H1 (cell line): ENCODE results near the gene CTH. TPM values are rescaled to one million over a fixed set of nuclear protein-coding genes. Genes with fewer than 3 reads are reported as not detected.

Source experiments
- CTCF ChIA-PET: fragments of 300-600 bp; sonication (Branson Sonifier 250); formaldehyde crosslinking; loops from one replicate; lab custom pipeline; 2021; ENCODE audit not compliant: partially characterized antibody; lab: Charles Lee
- POLR2A ChIA-PET: fragments of 300-600 bp; sonication (Branson Sonifier 250); formaldehyde crosslinking; loops from one replicate; lab custom pipeline; 2021; ENCODE audit warnings: inconsistent platforms; ENCODE audit not compliant: partially characterized antibody; lab: Charles Lee
- DNase-seq, 2 experiments: peaks; one replicate each; pipeline versions ENCODE4 v3.0.0 to v3.0.0-alpha.2; 2010 to 2022; ENCODE audit warnings: low spot score in 2 of 2, low read depth in 1 of 2, mixed read lengths in 1 of 2
- FAIRE-seq: peaks from 2 replicates; lab custom pipeline; 2011; peaks lifted over from hg19 to GRCh38; lab: Jason Lieb, UNC
- H2AFZ ChIP-seq: 2 replicates; pipeline ENCODE4 v1.8.1; 2012; ENCODE audit warnings: low read length, inconsistent platforms
- H2AK5ac ChIP-seq: 2 replicates; pipeline ENCODE4 v1.6.1; 2013; ENCODE audit warnings: low read depth, low read length
- H2BK120ac ChIP-seq: replicated peaks from 2 replicates; pipeline ENCODE3; 2013; ENCODE audit warnings: low read depth, low read length, inconsistent platforms
- H2BK12ac ChIP-seq: 2 replicates; pipeline ENCODE4 v1.6.1; 2013; ENCODE audit warnings: low read depth, low read length
- H2BK15ac ChIP-seq: 2 replicates; pipeline ENCODE4 v1.6.1; 2013; ENCODE audit warnings: low read length
- H2BK20ac ChIP-seq: 2 replicates; pipeline ENCODE4 v1.6.1; 2013; ENCODE audit warnings: low read length
- H2BK5ac ChIP-seq: 2 replicates; pipeline ENCODE4 v1.6.1; 2013; ENCODE audit warnings: low read depth, low read length
- H3K14ac ChIP-seq: 2 replicates; pipeline ENCODE4 v1.6.1; 2013; ENCODE audit warnings: inconsistent platforms; ENCODE audit not compliant: insufficient read length
- H3K18ac ChIP-seq: 2 replicates; pipeline ENCODE4 v1.6.1; 2013; ENCODE audit warnings: low read length; ENCODE audit errors: extremely low read depth
- H3K23ac ChIP-seq: 2 replicates; pipeline ENCODE4 v1.6.1; 2013; ENCODE audit warnings: inconsistent platforms; ENCODE audit not compliant: insufficient read length
- H3K23me2 ChIP-seq: 2 replicates; pipeline ENCODE4 v1.6.1; 2013; ENCODE audit warnings: low read depth, low read length
- H3K27ac ChIP-seq: 2 replicates; pipeline ENCODE4 v1.6.1; 2011; ENCODE audit warnings: low read depth, low read length, inconsistent platforms
- H3K27me3 ChIP-seq, 4 experiments: replicated peaks in 1 of 4; 1 replicate in 1 of 4; 2 replicates in 3 of 4; pipeline versions ENCODE4 v1.6.1 to v1.8.1; 2011 to 2013; ENCODE audit warnings: low read length in 3 of 4, mild to moderate bottlenecking in 3 of 4, inconsistent platforms in 2 of 4, mixed read lengths in 2 of 4, moderate library complexity in 1 of 4; ENCODE audit not compliant: control insufficient read depth in 3 of 4, insufficient read depth in 3 of 4; ENCODE audit errors: extremely low read depth in 1 of 4
- H3K36me3 ChIP-seq, 4 experiments: 2 replicates each; pipeline versions ENCODE4 v1.6.1 to v1.8.1; 2011 to 2013; ENCODE audit warnings: mild to moderate bottlenecking in 4 of 4, low read length in 3 of 4, moderate library complexity in 2 of 4, control low read depth in 1 of 4, inconsistent platforms in 1 of 4; ENCODE audit not compliant: insufficient read depth in 4 of 4, control insufficient read depth in 2 of 4
- H3K4ac ChIP-seq: replicated peaks from 2 replicates; pipeline ENCODE3; 2013; ENCODE audit warnings: low read length, low read depth, mixed read lengths, inconsistent platforms; ENCODE audit not compliant: insufficient read length
- H3K4me1 ChIP-seq, 4 experiments: replicated peaks in 1 of 4; 1 replicate in 1 of 4; 2 replicates in 3 of 4; pipeline versions ENCODE4 v1.6.1 to v1.8.1; 2011 to 2013; ENCODE audit warnings: low read length in 3 of 4, inconsistent platforms in 2 of 4, mixed read lengths in 1 of 4; ENCODE audit not compliant: insufficient read depth in 4 of 4, control insufficient read depth in 3 of 4
- H3K4me2 ChIP-seq, 2 experiments: 2 replicates each; pipeline versions ENCODE4 v1.6.1 to v1.8.1; 2011 to 2013; ENCODE audit warnings: low read depth in 2 of 2, low read length in 2 of 2, control low read depth in 1 of 2, inconsistent platforms in 1 of 2, mild to moderate bottlenecking in 1 of 2; ENCODE audit not compliant: insufficient read depth in 1 of 2
- H3K4me3 ChIP-seq, 4 experiments: fragments of 200-600, 300-600 bp in 1 of 4; sonication (generic), shearing (Covaris generic), sonication (Bioruptor Twin) in 1 of 4; 2 replicates each; pipeline versions ENCODE4 v1.5.1 to v1.8.1; 2011 to 2016; ENCODE audit warnings: low read length in 4 of 4, low read depth in 3 of 4, control low read depth in 2 of 4, inconsistent platforms in 2 of 4, mild to moderate bottlenecking in 2 of 4, mixed read lengths in 1 of 4, moderate library complexity in 1 of 4; ENCODE audit not compliant: insufficient read depth in 2 of 4; ENCODE audit errors: extremely low read depth in 1 of 4
- H3K56ac ChIP-seq: replicated peaks from 2 replicates; pipeline ENCODE3; 2013; ENCODE audit warnings: low read depth, mild to moderate bottlenecking, mixed read lengths, low read length, inconsistent platforms; ENCODE audit not compliant: insufficient read length
- H3K79me1 ChIP-seq: 2 replicates; pipeline ENCODE4 v1.6.1; 2013; ENCODE audit warnings: low read depth, low read length, control low read depth
- H3K79me2 ChIP-seq, 2 experiments: 2 replicates each; pipeline versions ENCODE4 v1.6.1 to v1.8.1; 2012 to 2013; ENCODE audit warnings: low read length in 2 of 2, mild to moderate bottlenecking in 2 of 2, inconsistent platforms in 1 of 2; ENCODE audit not compliant: insufficient read depth in 2 of 2, control insufficient read depth in 1 of 2
- H3K9ac ChIP-seq, 4 experiments: replicated peaks in 1 of 4; 1 replicate in 1 of 4; 2 replicates in 3 of 4; pipeline versions ENCODE4 v1.6.1 to v1.8.1; 2011 to 2013; ENCODE audit warnings: low read depth in 3 of 4, low read length in 3 of 4, control low read depth in 2 of 4, mild to moderate bottlenecking in 2 of 4, moderate library complexity in 2 of 4, inconsistent platforms in 1 of 4; ENCODE audit errors: extremely low read depth in 1 of 4
- H3K9me3 ChIP-seq, 2 experiments: 2 replicates each; pipeline versions ENCODE4 v1.6.1 to v1.8.1; 2012 to 2013; ENCODE audit warnings: mild to moderate bottlenecking in 2 of 2, moderate library complexity in 2 of 2, control low read depth in 1 of 2, inconsistent platforms in 1 of 2, low read depth in 1 of 2, low read length in 1 of 2, mixed read lengths in 1 of 2; ENCODE audit not compliant: insufficient read depth in 2 of 2
- H4K20me1 ChIP-seq, 2 experiments: replicated peaks in 1 of 2; 2 replicates each; pipeline versions ENCODE3 to v1.8.1; 2011 to 2013; ENCODE audit warnings: inconsistent platforms in 2 of 2, low read length in 2 of 2, mild to moderate bottlenecking in 1 of 2; ENCODE audit not compliant: insufficient read depth in 2 of 2, control insufficient read depth in 1 of 2
- H4K5ac ChIP-seq: 2 replicates; pipeline ENCODE4 v1.6.1; 2013; ENCODE audit warnings: low read length, low read depth, mixed read lengths, inconsistent platforms; ENCODE audit not compliant: insufficient read length
- H4K8ac ChIP-seq: 2 replicates; pipeline ENCODE4 v1.8.0; 2013; ENCODE audit warnings: mild to moderate bottlenecking, moderate library complexity, low read length, inconsistent platforms; ENCODE audit not compliant: insufficient read depth; ENCODE audit errors: extremely low read depth
- H4K91ac ChIP-seq: replicated peaks from 2 replicates; pipeline ENCODE3; 2013; ENCODE audit warnings: low read length, mixed read lengths, inconsistent platforms; ENCODE audit not compliant: insufficient read length
- BCL11A ChIP-seq, 2 experiments: IDR thresholded peaks; one replicate each; pipeline ENCODE4 v1.6.1; 2011; ENCODE audit warnings: low read depth in 2 of 2, low read length in 2 of 2, mild to moderate bottlenecking in 2 of 2
- CHD2 ChIP-seq: IDR thresholded peaks from 2 replicates; pipeline ENCODE4 v1.6.1; 2012; ENCODE audit warnings: low read length, improper control_type of control experiment
- E2F6 ChIP-seq: IDR thresholded peaks from 2 replicates; pipeline ENCODE4 v1.6.1; 2012; ENCODE audit warnings: inconsistent platforms
- EP300 ChIP-seq, 2 experiments: IDR thresholded peaks; 1 replicate in 1 of 2; 2 replicates in 1 of 2; pipeline ENCODE4 v1.6.1; 2011 to 2012; ENCODE audit warnings: low read depth in 2 of 2, low read length in 2 of 2, mild to moderate bottlenecking in 2 of 2, borderline replicate concordance in 1 of 2, inconsistent platforms in 1 of 2, moderate library complexity in 1 of 2
- KDM1A ChIP-seq: fragments of 200-600, 300-600 bp; sonication (generic); IDR thresholded peaks from 2 replicates; pipeline ENCODE4 v1.7.1; 2016; ENCODE audit warnings: mild to moderate bottlenecking, low read length, borderline replicate concordance
- MAFK ChIP-seq: IDR thresholded peaks from 2 replicates; pipeline ENCODE4 v1.6.1; 2012; ENCODE audit warnings: low read depth, mild to moderate bottlenecking, improper control_type of control experiment, low read length
- MAX ChIP-seq: IDR thresholded peaks from 2 replicates; pipeline ENCODE4 v1.6.1; 2012; ENCODE audit warnings: inconsistent platforms
- PHF8 ChIP-seq: fragments of 200-600 bp; sonication (generic); conservative IDR thresholded peaks from 2 replicates; pipeline ENCODE4 v1.7.1; 2012; ENCODE audit warnings: low read depth, mild to moderate bottlenecking, inconsistent platforms, low read length, moderate library complexity
- POU5F1 ChIP-seq: IDR thresholded peaks from 2 replicates; pipeline ENCODE4 v1.6.1; 2011; ENCODE audit warnings: low read depth, mild to moderate bottlenecking, low read length, moderate library complexity
- RNF2 ChIP-seq: fragments of 200-900, 300-1000 bp; sonication (generic); IDR thresholded peaks from 2 replicates; pipeline ENCODE4 v1.7.1; 2016; ENCODE audit warnings: borderline replicate concordance, low read depth, mild to moderate bottlenecking, antibody characterized with exemption, low read length; ENCODE audit not compliant: poor library complexity, severe bottlenecking; ENCODE audit errors: missing control alignments
- SAP30 ChIP-seq: fragments of 300-600 bp; sonication (generic); IDR thresholded peaks from 2 replicates; pipeline ENCODE4 v1.7.1; 2012; ENCODE audit warnings: low read length, moderate library complexity, mild to moderate bottlenecking, inconsistent platforms; ENCODE audit not compliant: insufficient read depth, insufficient replicate concordance
- SP1 ChIP-seq: IDR thresholded peaks from 2 replicates; pipeline ENCODE4 v1.6.1; 2011; ENCODE audit warnings: low read depth, low read length
- WGBS, 2 experiments: shearing (Covaris generic) in 1 of 2; methylation state at CpG; one replicate each; pipeline versions ENCODE4 v1.1.6 to v1.1.7; 2013 to 2015; ENCODE audit warnings: low lambda C conversion rate in 2 of 2, mixed read lengths in 2 of 2, inconsistent platforms in 1 of 2, low coverage in 1 of 2, missing lambda C conversion rate in 1 of 2; ENCODE audit not compliant: insufficient replicate concordance in 2 of 2, insufficient coverage in 1 of 2, insufficient read length in 1 of 2; ENCODE audit errors: extremely low coverage in 1 of 2, missing lambda C conversion rate in 1 of 2; 5-methylcytosine and 5-hydroxymethylcytosine counted together
- polyA plus RNA-seq, 7 experiments: library from polyadenylated mRNA; depleted of rRNA in 3 of 7; stranded (reverse) in 5 of 7; unstranded in 2 of 7; fragments of >200 nt in 5 of 7; fragments of 200-250 nt in 2 of 7; gene quantifications; 1 replicate in 5 of 7; 2 replicates in 1 of 7; 4 replicates in 1 of 7; pipeline versions ENCODE4 v1.2.1 to v1.2.3, GENCODE V29; 2011 to 2013; ENCODE audit warnings: missing spikeins in 2 of 7, mixed read lengths in 2 of 7
- total RNA-seq: library from RNA; stranded (reverse); fragmentation: NEBNext Ultra II Directional; extraction: Animal tissue kit (Norgen Biotek cat#: 25700); gene quantifications from 2 replicates; pipeline ENCODE4 v1.2.1, GENCODE V29; 2021

The CTH gene
- total and polyA plus RNA-seq, 2 of the 8 experiments (the other 6 are each of a cell fraction or from before 2014, with no cell fraction given), result 31.7 to 33.2 TPM

DNA sequence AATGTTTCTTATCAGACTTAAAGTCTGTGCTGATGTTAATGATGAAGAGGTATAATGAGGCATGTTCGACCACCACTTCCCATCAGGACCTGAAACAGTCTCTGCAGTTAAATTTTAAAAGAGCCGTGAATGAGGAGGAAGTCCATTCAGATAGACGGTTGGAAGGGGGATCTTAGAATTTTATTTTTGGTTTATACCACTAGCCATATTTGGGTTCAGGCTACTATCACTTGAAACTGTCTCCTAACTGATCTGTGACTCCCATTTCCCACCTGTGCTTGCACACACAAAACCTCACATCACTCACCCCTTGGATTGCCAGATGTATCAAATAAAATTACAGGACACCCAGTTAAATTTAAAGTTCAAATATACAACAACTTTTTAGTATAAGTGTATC, 46.6 kb upstream of the CTH start:
- H3K79me2 ChIP-seq, result no peaks in the 10 kb centered on the region
- H4K20me1 ChIP-seq, result no peaks in the 10 kb centered on the region
- FAIRE-seq, result no peak
- H2BK12ac ChIP-seq, result no peak overlapping the region
- no peaks in the 10 kb centered on the region for H3K27me3 ChIP-seq
- peaks cover 0 to 4% (median 0%) of the 10 kb centered on the region in 4 experiments; a peak in 2 of 7 replicates for H3K4me1 ChIP-seq
- no peak overlapping the region for H2BK120ac ChIP-seq
- H3K4ac ChIP-seq, result no peak overlapping the region
- no peak overlapping the region for H2BK20ac ChIP-seq
- DNase-seq, result no peak
- no peak overlapping the region for H3K9ac ChIP-seq
- H2BK5ac ChIP-seq, result no peak overlapping the region
- no peak overlapping the region for H3K27ac ChIP-seq
- no peak overlapping the region for H2BK15ac ChIP-seq
- H4K91ac ChIP-seq, result no peak overlapping the region
- CTCF ChIA-PET, result interaction anchor here (1.4 kb wide), 1 partner anchor 50 kb away, joined by 4 read pairs; no protein-coding TSS in a partner anchor
- H3K56ac ChIP-seq, result no peak overlapping the region
- WGBS, 2 experiments, result 99% methylated on average over 3 of the region's 3 CpGs; no CpG with 5 or more reads in 1 of the 2 experiments
- H2AFZ ChIP-seq, result no peak overlapping the region
- no peak overlapping the region for H4K5ac ChIP-seq
- H3K4me2 ChIP-seq, result no peak overlapping the region
- no peaks in the 10 kb centered on the region for H3K79me1 ChIP-seq
- no peak overlapping the region for H3K4me3 ChIP-seq
- H3K23ac ChIP-seq, result no peak overlapping the region
- H3K36me3 ChIP-seq, result no peaks in the 10 kb centered on the region
- H3K23me2 ChIP-seq, result no peaks in the 10 kb centered on the region
- no peak overlapping the region for H2AK5ac ChIP-seq
- no peaks in the 10 kb centered on the region for H3K9me3 ChIP-seq
- no peak overlapping the region for H4K8ac ChIP-seq
- POLR2A ChIA-PET, result interaction anchor here (1.0 to 2.6 kb wide), 2 partner anchors 10 to 47 kb away, joined by 3 to 18 read pairs; partner anchors contain the start of genes ANKRD13C and CTH
- no peak overlapping the region for H3K14ac ChIP-seq
- H3K18ac ChIP-seq, result no peak overlapping the region
- TF ChIP-seq MAFK (no peak), SAP30 (no peak), PHF8 (no peak), KDM1A (no peak), BCL11A (IDR thresholded peaks at IDR 0.05; ENCODE audit: low read depth in 2 of 2, low read length in 2 of 2) (no peak), SP1 (no peak), EP300 (IDR thresholded peaks at IDR 0.05; ENCODE audit: borderline replicate concordance in 1 of 2, low read depth in 2 of 2, low read length in 2 of 2) (no peak), CHD2 (no peak), E2F6 (no peak), RNF2 (no peak), MAX (no peak), POU5F1 (no peak)
